Globus pallidus (tissue), 1 donor: Measurements from ENCODE around the gene TMEM38B.
"Not testable (repeated sequence)": the region's sequence is repeated elsewhere in the genome, so short reads cannot be mapped to it uniquely, and the experiment has no call there.

Source experiments
- DNase-seq: peaks from one replicate; pipeline ENCODE4 v3.0.0-alpha.2; 2015; ENCODE audit warnings: low spot score

TMEM38B gene

GRCh38 chr9:105681724-105682123 is 12.6 kb upstream of the TMEM38B start:
- no peak for DNase-seq

DNA sequence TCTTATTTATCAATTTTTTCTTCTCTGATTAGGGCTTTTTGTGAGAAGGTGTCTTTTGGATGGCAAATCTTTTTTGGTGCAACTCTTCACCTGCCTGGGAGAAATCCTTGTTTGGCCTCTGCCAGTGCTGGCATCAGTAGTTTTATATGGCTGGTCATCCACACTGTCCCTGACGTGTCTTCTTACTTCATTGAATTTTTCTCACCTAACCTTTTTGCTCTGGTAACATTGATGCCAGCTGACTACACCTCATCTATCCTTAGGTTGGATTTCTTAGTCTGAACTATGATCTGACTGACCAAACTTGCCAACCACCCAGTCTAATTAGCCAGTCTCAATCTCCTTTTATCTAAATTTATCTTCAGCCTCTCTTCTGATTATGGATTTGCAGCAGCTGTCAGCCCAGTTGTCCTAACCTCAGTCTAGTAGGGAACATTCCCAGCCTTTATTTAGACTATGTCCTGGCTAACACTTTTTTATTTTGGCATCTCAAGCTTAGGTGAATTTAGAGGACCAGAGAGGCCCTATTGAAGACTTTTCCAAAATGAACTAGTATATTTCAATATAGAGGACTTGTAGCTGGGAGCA is 10.6 kb upstream of the TMEM38B start:
- DNase-seq = no peak

DNA sequence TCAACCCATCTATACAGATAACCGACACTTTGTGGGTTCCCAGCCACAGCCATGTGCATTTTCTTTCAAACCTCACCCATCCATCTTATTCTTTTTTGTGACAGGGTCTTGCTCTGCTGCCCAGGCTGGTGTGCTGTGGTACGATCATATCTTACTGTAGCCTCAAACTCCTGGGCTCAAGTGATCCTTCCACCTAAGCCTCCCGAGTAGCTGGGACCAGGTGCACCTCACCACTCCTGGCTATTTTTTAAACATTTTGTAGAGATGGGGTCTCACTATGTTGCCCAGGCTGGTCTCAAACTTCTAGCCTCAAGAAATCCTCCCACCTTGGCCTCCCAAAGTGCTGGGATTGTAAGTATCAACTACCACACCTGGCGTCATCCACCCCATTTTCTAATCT is 7.4 kb upstream of the TMEM38B start:
- no peak for DNase-seq

DNA sequence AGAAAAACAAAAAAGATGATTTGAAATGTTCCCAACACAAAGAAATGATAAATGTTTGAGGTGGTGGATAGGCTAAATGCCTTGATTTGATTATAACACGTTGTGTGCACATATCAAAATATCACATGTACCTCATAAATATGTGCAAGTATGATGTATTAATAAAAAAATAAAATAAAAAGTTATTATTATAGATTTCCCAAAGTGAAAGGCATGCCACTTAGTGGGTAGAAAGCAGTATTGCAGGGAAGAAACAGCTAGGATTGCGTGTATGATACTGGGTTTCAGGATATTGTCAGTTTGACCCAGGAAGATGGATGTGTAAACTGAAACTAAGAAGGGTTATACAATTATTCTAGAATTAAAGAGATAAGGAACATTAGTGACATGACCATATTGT is 3.6 kb upstream of the TMEM38B start:
- no peak for DNase-seq

- DNase-seq = peak; percentile 18
These were observed 729 bp upstream of the TMEM38B start for GRCh38 chr9:105693435-105694189.

DNA sequence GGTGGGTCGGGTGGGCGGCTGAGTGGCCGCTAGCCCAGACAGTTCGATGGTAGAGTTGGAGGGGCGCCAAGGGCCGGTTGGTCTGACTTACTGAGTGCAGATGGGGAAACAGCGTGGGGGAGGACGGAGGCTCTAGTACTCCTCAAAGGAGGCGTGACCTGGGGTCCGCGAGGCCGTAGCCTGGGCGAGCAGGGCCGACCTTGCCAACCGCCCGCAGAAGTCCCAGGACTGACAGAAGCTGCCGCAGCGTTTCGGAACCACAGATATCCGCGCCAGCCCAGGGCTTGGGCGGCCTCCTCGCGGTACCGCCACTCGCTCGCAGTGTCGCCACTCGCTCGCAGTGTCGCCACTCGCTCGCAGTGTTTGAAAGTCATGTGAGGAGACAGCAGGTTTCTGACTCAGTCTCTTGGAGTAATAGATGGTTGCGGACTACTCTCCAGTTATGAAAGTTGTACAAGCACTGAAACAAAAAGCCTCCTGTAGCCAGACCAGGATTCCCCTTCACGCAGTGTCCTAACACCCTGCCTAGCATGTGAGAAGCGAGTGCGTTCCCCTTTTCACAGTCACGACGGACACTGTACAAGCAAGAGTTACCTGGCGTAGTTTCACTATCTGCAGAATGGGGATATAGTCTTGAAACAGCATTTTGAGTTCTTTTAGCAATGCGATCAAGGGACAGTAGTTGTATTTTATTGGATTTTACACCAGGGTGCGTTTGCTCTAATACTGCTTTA is 674 bp downstream of the TMEM38B start:
- peak; percentile 62 for DNase-seq

DNA sequence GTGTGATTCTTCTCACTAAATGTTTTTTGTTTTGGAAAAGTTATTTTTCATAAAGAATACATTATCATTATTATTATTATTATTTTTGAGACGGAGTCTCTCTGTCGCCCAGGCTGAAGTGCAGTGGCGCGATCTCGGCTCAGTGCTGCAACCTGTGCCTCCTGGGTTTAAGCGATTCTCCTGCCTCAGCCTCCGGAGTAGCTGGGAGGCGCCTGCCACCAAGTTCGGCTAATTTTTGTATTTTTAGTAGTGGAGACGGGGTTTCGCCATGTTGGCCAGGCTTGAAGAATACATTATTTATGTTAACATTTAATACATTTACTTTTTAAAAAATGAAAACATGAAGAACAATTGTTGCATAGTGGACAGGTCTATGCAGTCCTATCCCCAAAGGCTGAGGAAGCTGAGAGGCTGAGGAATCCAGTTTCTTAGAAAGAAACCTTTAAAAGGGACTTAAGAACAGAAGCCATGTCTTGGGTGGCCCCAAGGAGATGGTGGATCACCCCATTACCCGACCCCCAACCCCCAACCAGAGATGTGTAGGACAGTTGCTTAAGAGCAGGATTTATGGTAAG is 2.0 kb downstream of the TMEM38B start:
- no peak for DNase-seq

DNA sequence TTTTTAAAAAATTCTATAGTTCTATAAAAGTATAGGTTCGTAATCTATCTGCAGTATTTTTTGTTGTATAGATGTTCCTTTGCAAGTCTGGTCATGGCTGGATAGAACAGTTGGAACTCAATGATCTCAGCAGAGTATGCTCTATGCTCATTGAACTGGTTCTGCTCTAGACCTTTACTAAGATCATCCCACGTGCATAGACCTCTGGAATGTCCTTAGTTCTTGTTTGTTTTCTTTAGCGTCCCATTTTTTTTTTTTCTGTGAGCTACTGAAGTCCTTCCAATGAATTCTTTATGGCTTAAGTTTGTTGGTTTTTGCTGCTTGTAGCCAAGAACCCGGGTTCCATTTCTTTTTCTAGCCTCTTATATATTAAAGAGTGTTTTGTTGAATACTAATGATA is 3.5 kb downstream of the TMEM38B start:
- no peak for DNase-seq

GRCh38 chr9:105698348-105698870 is 4.1 kb downstream of the TMEM38B start:
- DNase-seq = no peak

- DNase-seq = no peak
These were observed 6.3 kb downstream of the TMEM38B start for GRCh38 chr9:105700668-105701067.

GRCh38 chr9:105701145-105701544 is 6.8 kb downstream of the TMEM38B start:
- no peak for DNase-seq

DNA sequence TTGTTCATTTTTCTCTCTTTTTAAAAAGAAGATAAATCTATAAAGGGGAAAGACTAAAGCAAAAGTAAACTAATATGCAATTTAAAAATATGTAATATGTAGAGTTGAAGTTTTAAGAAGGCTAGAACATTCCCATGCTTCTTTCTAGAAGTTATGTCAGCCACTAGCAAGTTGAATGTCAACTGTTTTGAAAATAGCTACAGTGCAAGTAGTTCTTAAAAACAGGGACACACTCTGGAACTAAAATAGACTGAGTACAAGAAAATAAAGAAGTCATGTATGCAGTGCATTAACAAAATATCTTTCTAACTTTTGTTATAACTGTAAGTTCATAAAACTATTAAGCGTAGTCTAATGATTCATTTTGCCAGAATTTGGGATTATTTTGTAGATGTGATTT is 7.9 kb downstream of the TMEM38B start:
- DNase-seq = no peak

- DNase-seq = not testable (repeated sequence)
These were observed 9.3 kb downstream of the TMEM38B start for GRCh38 chr9:105703638-105704037.

GRCh38 chr9:105706156-105706555 is 11.8 kb downstream of the TMEM38B start:
- no peak for DNase-seq

DNA sequence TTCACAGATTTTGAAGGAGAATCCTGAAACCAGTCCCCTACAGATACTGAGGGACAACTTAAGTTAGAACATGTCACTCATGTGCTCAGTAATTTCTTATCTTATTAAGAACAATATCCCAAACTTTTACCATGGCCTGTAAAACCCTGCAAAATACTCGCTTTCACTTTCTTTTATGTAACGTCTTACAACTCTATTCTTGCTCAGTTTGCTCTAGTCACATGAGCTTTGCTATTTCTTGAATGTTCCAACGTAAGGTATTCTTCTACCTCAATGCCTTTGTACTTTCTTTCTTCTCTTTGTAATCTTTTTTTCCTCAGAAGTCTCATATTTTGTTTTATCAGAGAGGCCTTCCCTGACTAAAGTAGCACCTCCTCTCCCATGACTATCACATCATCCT is 14.1 kb downstream of the TMEM38B start:
- DNase-seq = no peak

DNA sequence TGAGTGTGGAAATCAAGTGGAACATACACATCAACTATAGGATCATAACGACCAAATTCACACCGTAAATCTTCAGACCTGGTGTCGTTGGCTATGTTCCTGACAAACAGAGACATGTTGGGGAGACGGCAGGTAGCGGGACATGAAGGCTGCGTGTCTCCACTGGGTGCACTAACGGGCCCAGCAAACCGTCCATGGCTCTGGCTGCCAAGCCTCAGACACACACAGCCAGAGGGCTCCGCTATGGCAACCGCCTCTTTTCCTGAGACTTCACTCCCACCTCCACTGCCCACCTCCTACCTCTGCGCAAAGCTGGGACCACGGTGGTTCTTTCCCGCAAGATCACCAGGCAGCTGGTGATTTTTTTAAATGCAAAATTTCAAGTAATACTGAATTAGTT is 16.3 kb downstream of the TMEM38B start:
- no peak for DNase-seq

GRCh38 chr9:105711867-105712266 is 17.5 kb downstream of the TMEM38B start:
- DNase-seq = no peak

GRCh38 chr9:105712297-105712696 is 18.0 kb downstream of the TMEM38B start:
- no peak for DNase-seq

GRCh38 chr9:105712773-105713172 is 18.4 kb downstream of the TMEM38B start:
- no peak for DNase-seq

DNA sequence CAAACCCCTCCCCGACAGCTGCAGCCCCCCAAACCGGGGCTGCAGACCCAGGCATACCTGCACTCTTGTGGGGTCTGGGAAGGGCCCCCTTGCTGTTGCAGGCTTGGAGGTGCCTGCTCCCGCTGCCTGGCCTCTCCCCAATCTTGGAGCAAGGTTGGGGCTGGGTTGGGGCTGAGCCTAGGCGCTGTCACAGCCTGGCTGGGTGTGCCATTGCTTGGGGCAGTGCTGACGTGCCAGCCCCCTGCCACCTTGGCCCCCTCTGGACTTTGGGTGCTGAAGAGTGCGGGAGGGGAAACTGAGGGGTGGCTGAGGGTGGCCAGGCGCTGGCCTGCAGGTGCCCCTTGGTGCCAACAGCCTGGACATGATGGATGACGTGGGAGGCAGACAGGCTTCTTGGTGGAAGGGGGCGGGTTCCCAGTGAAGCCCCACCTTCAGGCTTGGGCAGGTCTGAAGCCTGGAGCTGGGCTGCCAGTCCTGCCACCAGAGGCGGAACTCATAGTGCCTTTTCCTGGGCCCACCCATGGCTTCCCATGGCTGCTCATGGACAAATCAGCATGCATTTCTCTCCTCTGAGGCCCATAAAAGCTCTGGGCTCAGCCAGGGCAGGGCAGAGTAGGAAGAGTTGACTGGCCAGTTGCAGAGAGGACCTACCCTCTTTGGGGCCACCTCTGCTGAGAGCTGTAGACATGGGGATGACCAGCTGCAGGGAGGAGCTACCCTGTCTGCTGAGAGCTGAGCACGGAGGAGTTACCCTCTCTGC is 19.1 kb downstream of the TMEM38B start:
- DNase-seq = no peak

- no peak for DNase-seq
These were observed 19.6 kb downstream of the TMEM38B start for GRCh38 chr9:105714020-105714331.

GRCh38 chr9:105716146-105716545 is 21.8 kb downstream of the TMEM38B start:
- DNase-seq = no peak
